OCI-LY7 (cell line): ENCODE results near the gene CDK7. TPM values are rescaled to one million over a fixed set of nuclear protein-coding genes. Genes with fewer than 3 reads are reported as not detected.
"Not testable (repeated sequence)": the region's sequence is repeated elsewhere in the genome, so short reads cannot be mapped to it uniquely, and the experiment has no call there.

ENCODE experiments used
- BruUV-seq: library from RNA; stranded (reverse); fragments of 400-500 nt; replicated peaks from 2 replicates; lab custom pipeline; 2021; lab: Mats Ljungman, UMichigan
- CTCF ChIA-PET: fragments of 300-600 bp; sonication (Branson Sonifier 250); formaldehyde crosslinking; loops from one replicate; lab custom pipeline; 2022; ENCODE audit warnings: antibody characterized with exemption; ENCODE audit not compliant: unreplicated experiment; lab: Charles Lee
- POLR2A ChIA-PET: fragments of 300-600 bp; sonication (Branson Sonifier 250); formaldehyde crosslinking; loops from one replicate; lab custom pipeline; 2022; ENCODE audit warnings: antibody characterized with exemption; lab: Charles Lee
- DNase-seq: peaks from one replicate; pipeline ENCODE4 v3.0.0-alpha.2; 2015; ENCODE audit warnings: low spot score
- H2AFZ ChIP-seq: fragments of 200-600 bp; sonication (generic), shearing (Covaris generic); 2 replicates; pipeline ENCODE4 v1.6.1; 2014; ENCODE audit warnings: mild to moderate bottlenecking, antibody characterized with exemption, low read length, moderate library complexity
- H3K27ac ChIP-seq: fragments of 200-600 bp; sonication (generic); 2 replicates; pipeline ENCODE4 v1.5.1; 2014; ENCODE audit warnings: mixed run types, low read depth, mild to moderate bottlenecking, moderate library complexity, low read length, inconsistent platforms; ENCODE audit not compliant: poor library complexity, severe bottlenecking
- H3K36me3 ChIP-seq: fragments of 200-600 bp; sonication (generic); 2 replicates; pipeline ENCODE4 v1.6.1; 2014; ENCODE audit warnings: mild to moderate bottlenecking, antibody characterized with exemption, low read length, moderate library complexity, mixed read lengths; ENCODE audit not compliant: insufficient read depth
- H3K4me1 ChIP-seq: fragments of 200-600 bp; sonication (generic); 2 replicates; pipeline ENCODE4 v1.5.1; 2014; ENCODE audit warnings: mild to moderate bottlenecking, low read length; ENCODE audit not compliant: insufficient read depth, poor library complexity, severe bottlenecking
- H3K4me2 ChIP-seq: fragments of 200-600 bp; sonication (generic); 2 replicates; pipeline ENCODE4 v1.6.1; 2014; ENCODE audit warnings: mild to moderate bottlenecking, low read length
- H3K4me3 ChIP-seq: fragments of 200-600 bp; sonication (generic); 2 replicates; pipeline ENCODE4 v1.5.1; 2014; ENCODE audit warnings: mild to moderate bottlenecking, low read depth, low read length; ENCODE audit not compliant: poor library complexity, severe bottlenecking
- H3K79me2 ChIP-seq: fragments of 200-600 bp; sonication (generic); 2 replicates; pipeline ENCODE4 v1.6.1; 2016; ENCODE audit warnings: low read depth, mild to moderate bottlenecking, low read length, moderate library complexity, mixed read lengths; ENCODE audit not compliant: insufficient read depth
- H3K9me2 ChIP-seq: fragments of 200-600 bp; sonication (generic); 2 replicates; pipeline ENCODE4 v1.6.1; 2016; ENCODE audit warnings: mild to moderate bottlenecking, low read length, mixed read lengths; ENCODE audit not compliant: insufficient read depth
- H3K9me3 ChIP-seq: fragments of 200-600 bp; sonication (generic); 2 replicates; pipeline ENCODE4 v1.6.1; 2014; ENCODE audit warnings: mild to moderate bottlenecking, mixed run types, low read length, mixed read lengths
- H4K20me1 ChIP-seq: fragments of 200-600 bp; sonication (generic); 2 replicates; pipeline ENCODE4 v1.6.1; 2014; ENCODE audit warnings: mild to moderate bottlenecking, antibody characterized with exemption, low read length, moderate library complexity, mixed read lengths; ENCODE audit not compliant: insufficient read depth
- CTCF ChIP-seq: fragments of 200-600 bp; sonication (generic); conservative IDR thresholded peaks from 2 replicates; pipeline ENCODE4 v1.5.1; 2014; ENCODE audit warnings: mild to moderate bottlenecking, antibody characterized with exemption, low read length, moderate library complexity, mixed read lengths
- EZH2phosphoT487 ChIP-seq: fragments of 200-600 bp; sonication (generic); IDR thresholded peaks from 2 replicates; pipeline ENCODE4 v1.6.1; 2018; ENCODE audit warnings: low read depth, borderline replicate concordance, mild to moderate bottlenecking, mixed run types, antibody characterized with exemption, low read length, moderate library complexity, mixed read lengths
- intact Hi-C: fragments of 100-400 bp; cut with micrococcal nuclease; formaldehyde crosslinking; loops from one replicate; pipeline ENCODE4 v1.10.0; 2022; ENCODE audit not compliant: unreplicated experiment
- total RNA-seq, 2 experiments: library from RNA; depleted of rRNA in 1 of 2; stranded (reverse); fragments of >200 nt in 1 of 2; shearing (Covaris generic) in 1 of 2; gene quantifications; 2 replicates each; pipeline ENCODE4 v1.2.3, GENCODE V29; 2014 to 2022

The CDK7 gene
- total RNA-seq, 2 experiments from 2014 or later, result 18.4 to 33.1 TPM

- Histone ChIP-seq H3K79me2 (peaks cover 8% of the 10 kb centered on the region; the same call in 1 of the 2 replicates), H2AFZ (no peak overlapping the region), H3K36me3 (peaks cover 26% of the 10 kb centered on the region), H3K4me2 (no peak overlapping the region), H3K4me3 (no peak overlapping the region), H3K9me2 (no peaks in the 10 kb centered on the region), H3K4me1 (no peaks in the 10 kb centered on the region), H4K20me1 (no peaks in the 10 kb centered on the region), H3K9me3 (no peaks in the 10 kb centered on the region), H3K27ac (no peak overlapping the region)
- BruUV-seq, result no TSS peak
- CTCF ChIA-PET, result no interaction called here
- TF ChIP-seq EZH2phosphoT487 (no peak), CTCF (no peak)
- intact Hi-C loops, result no loop called here
- POLR2A ChIA-PET, result interaction anchor here (0.5 to 0.7 kb wide), 6 partner anchors 8 to 205 kb away, joined by 3 to 6 read pairs (median 4); no protein-coding TSS in a partner anchor
- DNase-seq, result no peak
Observed at GRCh38 chr5:69252437-69252836, 17.8 kb downstream of the CDK7 start.

GRCh38 chr5:69255940-69256339 lies 21.3 kb downstream of the CDK7 start:
- H2AFZ ChIP-seq, CTCF ChIA-PET, H3K9me2 ChIP-seq, intact Hi-C loops, H3K4me2 ChIP-seq, H3K9me3 ChIP-seq, H3K79me2 ChIP-seq, H3K27ac ChIP-seq, DNase-seq, H3K4me3 ChIP-seq, H3K4me1 ChIP-seq, BruUV-seq, H4K20me1 ChIP-seq: not testable (repeated sequence)
- peaks cover 58% of the 10 kb centered on the region for H3K36me3 ChIP-seq
- POLR2A ChIA-PET, result interaction anchor here (1.2 kb wide), 1 partner anchor 21 kb away, joined by 3 read pairs; no protein-coding TSS in a partner anchor

- Histone ChIP-seq H3K36me3 (peaks cover 71% of the 10 kb centered on the region), H3K4me2 (no peak overlapping the region), H3K27ac (no peak overlapping the region), H3K79me2 (no peaks in the 10 kb centered on the region), H3K9me2 (no peaks in the 10 kb centered on the region), H3K4me1 (no peaks in the 10 kb centered on the region), H3K4me3 (no peak overlapping the region), H4K20me1 (no peaks in the 10 kb centered on the region), H2AFZ (no peak overlapping the region), H3K9me3 (no peaks in the 10 kb centered on the region)
- intact Hi-C loops, result no loop called here
- no peak for TF ChIP-seq EZH2phosphoT487
- no peak for TF ChIP-seq CTCF
- CTCF ChIA-PET, result no interaction called here
- BruUV-seq, result no TSS peak
- DNase-seq, result no peak
- POLR2A ChIA-PET, result interaction anchor here (1.0 kb wide), 1 partner anchor 13 kb away, joined by 6 read pairs; no protein-coding TSS in a partner anchor
Observed at GRCh38 chr5:69257577-69257976, 22.9 kb downstream of the CDK7 start.
